ENCODE measurements around the gene ACVR2B.

Gene ACVR2B

DNA sequence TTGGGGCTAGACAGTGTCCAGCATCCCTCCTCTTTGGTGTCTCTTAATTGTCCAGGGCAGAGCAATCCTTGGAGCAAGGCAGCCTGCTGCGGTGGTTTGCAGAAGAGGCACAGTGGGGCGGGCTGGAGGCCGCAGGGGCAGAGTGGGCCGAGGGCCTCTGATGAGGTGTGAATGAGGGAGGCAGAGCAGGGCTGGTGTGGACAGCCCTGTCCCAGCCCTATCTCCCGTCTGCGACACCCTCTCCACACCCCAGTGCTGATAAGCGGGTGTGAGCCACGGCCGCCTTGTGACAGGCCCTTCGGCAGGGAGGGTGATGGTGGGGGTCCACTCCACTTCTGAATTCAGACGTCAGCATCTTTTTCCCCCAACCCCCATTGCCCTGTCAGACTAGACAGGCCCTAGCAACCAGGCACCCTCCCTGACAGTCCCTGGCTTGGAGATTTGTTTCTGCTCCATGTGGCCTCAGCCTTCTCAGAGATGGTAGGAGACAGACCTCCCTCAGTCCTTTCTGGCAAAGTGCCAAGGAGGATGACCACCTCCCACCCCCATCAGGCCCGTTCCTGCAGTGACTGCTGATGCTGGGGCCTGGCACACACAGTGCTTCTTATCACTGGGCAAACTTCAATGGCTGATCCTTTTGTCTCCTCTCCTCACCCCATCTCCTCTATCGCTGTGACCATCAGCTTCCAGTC is 79.7 kb downstream of the ACVR2B start:
- DNase-seq (ENCODE audit: low read depth in 2 of 2) = no peak

- DNase-seq (ENCODE audit: low read depth in 2 of 2) = no peak
Observed at GRCh38 chr3:38534180-38534579, 80.5 kb downstream of the ACVR2B start.

DNA sequence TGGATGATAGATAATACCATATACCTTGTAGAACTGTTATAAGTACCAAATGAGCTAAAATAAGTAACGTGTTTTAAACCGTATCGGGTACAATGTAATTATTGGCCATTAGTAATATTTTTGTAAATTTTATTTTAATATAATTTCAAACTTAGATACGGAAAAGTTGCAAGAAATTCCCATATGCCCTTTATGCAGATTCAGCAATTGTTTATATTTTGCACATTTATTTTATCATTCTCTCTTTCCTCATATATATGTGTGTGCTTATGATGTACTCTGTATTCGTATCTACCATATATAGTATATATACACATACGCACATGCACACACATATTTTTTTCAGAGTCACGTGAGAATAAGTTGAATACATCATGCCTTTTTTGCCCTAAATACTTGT is 80.9 kb downstream of the ACVR2B start:
- DNase-seq (ENCODE audit: low read depth in 2 of 2) = no peak

- no peak for DNase-seq (ENCODE audit: low read depth in 2 of 2)
Observed at GRCh38 chr3:38536671-38537070, 83.0 kb downstream of the ACVR2B start.

DNA sequence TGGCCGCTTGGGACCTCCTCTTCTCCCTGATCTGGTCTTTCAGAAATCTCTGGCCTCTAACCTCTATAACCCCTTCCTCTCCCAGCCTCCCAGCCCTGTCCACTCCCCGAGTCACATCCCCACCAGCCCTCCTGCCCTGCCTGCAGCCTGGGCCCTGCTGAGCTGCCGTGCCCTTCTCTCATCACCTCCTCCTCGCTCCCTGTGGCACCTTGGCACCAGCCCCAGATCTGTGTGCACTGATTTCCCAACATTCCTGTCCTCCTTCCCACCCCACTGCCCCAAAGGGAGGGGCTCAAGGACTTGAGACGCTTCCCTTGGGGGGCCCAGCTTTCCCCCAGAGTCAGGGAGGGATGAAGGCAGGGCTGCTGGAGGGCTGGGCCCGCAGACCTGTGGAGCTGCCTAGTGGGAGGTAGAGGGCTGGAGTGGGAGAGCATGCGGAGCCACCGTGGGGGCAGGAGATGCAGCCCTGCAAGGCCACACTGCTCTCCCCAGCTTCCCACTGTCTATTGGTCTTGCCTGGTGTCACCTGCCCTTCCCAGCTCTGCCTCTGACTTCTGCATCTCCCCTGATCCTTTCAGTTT is 85.2 kb downstream of the ACVR2B start:
- DNase-seq (ENCODE audit: low read depth in 2 of 2) = no peak

- no peak for DNase-seq (ENCODE audit: low read depth in 2 of 2)
Observed at GRCh38 chr3:38541806-38542205, 88.1 kb downstream of the ACVR2B start.
